ENCODE results near the gene DISC1.

The DISC1 gene

GRCh38 chr1:231806623-231807495 is 180.3 kb downstream of the DISC1 start:
- in situ Hi-C loops (cut with MboI; ENCODE audit: low sequenced_read_pairs): loop anchor here (5.0 kb wide), 1 partner anchor 50 kb away; no protein-coding TSS in a partner anchor

DNA sequence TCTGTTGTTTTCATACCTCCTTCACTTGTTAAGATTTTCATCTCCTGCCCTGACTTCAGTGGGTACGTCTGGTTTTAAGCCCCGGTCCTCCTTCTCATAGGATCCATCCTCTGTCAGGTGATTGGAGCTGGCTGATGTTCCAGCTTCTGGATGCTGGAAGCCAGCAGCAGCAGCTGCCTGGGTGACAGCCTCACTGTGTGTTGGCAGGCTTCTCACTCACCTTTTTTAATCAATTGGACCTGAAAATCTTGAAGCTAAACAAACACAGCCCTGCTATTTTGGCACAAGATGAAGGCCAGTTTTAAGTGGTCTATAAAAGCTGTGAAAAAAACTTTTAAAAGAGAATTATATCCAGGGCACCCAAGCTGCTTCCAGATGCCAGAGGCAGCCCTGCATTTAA is 181.0 kb downstream of the DISC1 start:
- in situ Hi-C loops (cut with MboI; ENCODE audit: low sequenced_read_pairs): loop anchor here (5.0 kb wide), 1 partner anchor 50 kb away; no protein-coding TSS in a partner anchor

DNA sequence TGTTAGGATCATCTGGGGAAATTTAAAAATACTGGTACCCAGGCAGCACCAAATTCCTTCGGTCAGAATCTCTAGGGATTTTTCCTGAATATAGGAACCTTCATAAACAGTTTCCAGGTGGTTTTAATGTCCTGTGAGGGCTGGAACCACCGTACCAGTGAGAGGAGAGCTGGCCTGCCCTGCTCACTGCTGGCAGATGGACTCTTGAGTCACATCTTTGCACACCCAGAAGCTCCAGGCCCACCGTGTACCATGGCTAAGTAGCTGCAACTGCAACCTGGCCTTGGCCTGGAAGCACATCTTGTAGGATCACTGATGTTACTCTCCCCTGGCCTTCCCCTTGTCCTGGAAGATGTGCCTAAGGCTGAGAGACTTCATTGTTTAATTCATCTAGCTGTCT is 181.5 kb downstream of the DISC1 start:
- in situ Hi-C loops (cut with MboI; ENCODE audit: low sequenced_read_pairs): loop anchor here (5.0 kb wide), 1 partner anchor 51 kb away; no protein-coding TSS in a partner anchor

DNA sequence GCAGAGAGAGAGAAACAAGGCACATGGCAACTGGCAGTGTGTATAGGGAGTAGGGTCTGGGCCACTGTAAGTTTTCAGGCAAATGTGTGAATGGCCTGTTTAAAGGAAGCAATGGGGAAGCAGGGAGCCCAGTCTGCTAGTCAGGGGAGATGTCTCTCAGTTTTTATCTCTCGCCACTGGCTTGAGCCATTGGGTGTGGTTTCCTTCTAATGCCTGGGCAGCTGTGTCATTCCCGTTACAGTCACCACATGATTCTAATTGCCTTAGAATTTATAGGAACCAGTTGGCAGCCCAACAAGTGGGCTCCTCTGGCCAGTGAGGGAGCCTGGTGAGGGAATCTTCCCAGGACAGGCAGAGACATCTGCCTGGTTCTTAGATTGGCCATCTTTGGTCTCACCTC is 182.4 kb downstream of the DISC1 start:
- in situ Hi-C loops (cut with MboI; ENCODE audit: low sequenced_read_pairs): loop anchor here (5.0 kb wide), 1 partner anchor 52 kb away; no protein-coding TSS in a partner anchor

DNA sequence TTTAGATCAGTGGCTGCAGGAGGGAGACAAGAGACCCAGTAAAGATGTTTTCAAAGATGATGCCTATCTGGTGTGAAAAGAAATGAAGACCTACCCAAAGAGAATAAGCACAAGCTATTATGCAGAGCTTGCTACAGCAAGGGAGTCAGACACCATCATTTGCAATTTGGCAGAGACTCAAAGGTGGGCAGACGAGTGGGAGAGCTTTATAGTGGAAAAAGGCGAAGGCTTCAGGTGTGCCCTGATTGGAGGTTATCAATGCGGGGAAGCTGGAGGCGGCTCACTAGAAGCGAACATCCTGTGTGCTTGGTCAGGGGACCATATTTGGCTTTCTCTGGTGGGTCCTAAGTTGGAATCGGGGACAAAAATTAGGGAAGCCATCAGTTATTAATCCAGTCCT is 183.8 kb downstream of the DISC1 start:
- in situ Hi-C loops (cut with MboI; ENCODE audit: low sequenced_read_pairs): no loop called here

- in situ Hi-C loops (cut with MboI; ENCODE audit: low sequenced_read_pairs): no loop called here
Observed at GRCh38 chr1:231814021-231814420, 187.4 kb downstream of the DISC1 start.

DNA sequence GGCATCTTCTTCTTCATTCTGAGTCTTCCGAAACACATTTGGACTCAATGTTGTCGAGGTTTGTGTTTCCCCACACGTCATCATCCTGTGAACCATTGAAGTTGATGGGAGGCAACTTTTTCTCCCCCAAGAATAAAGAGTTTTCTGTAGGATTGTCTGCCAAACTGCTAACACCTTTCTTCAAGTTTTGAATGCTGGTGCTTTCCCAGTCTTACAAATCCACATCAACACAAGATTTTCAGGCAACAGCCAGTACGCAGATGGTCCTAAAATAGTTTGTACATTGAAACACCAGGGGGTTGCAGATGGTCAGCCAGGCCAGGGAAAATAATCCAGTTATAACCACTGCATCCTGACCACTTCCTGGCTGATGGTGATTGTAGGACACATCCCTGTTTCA is 187.9 kb downstream of the DISC1 start:
- in situ Hi-C loops (cut with MboI; ENCODE audit: low sequenced_read_pairs): no loop called here

DNA sequence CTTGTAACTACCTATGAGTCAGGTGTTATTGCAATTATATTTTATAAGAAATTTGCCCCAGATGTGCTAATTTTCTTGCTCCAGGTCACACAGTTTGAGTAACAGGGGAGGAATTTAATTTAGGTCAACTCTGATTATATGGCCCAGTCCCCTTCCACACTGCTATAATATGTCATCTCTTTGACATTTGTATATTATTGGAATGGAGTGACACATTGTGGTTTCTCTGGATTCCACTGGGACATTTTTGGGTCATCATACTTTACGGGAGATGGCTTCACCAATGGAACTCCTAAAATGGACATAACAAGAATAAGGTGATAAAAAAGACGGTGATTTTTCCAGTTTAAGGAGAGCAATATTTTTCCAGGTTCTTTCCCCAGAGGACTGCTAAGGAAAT is 191.2 kb downstream of the DISC1 start:
- in situ Hi-C loops (cut with MboI; ENCODE audit: low sequenced_read_pairs): no loop called here

GRCh38 chr1:231818337-231818736 is 191.7 kb downstream of the DISC1 start:
- in situ Hi-C loops (cut with MboI; ENCODE audit: low sequenced_read_pairs): no loop called here

- in situ Hi-C loops (cut with MboI; ENCODE audit: low sequenced_read_pairs): no loop called here
Observed at GRCh38 chr1:231821281-231821680, 194.7 kb downstream of the DISC1 start.

DNA sequence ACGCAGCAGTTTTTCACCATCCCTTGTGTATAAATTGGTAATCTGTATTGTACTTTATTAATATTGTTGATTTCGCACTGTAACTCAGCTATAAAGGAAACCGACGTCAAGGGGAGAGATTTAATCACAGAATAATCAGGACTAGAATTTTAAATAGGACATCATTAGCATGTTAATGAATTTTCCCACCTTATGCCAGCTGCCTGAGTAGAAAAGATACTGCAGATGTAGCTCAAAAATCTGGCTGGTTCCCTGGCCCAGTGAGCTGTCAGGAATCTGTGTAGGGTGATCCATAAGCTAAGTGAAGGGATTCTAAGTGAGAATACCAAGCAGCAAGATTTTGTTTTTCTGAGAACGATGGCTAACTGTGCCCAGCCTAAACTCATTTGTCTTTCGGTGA is 195.5 kb downstream of the DISC1 start:
- in situ Hi-C loops (cut with MboI; ENCODE audit: low sequenced_read_pairs): no loop called here

- in situ Hi-C loops (cut with MboI; ENCODE audit: low sequenced_read_pairs): no loop called here
Observed at GRCh38 chr1:231826566-231826965, 200.0 kb downstream of the DISC1 start.

GRCh38 chr1:231827337-231828105 is 200.9 kb downstream of the DISC1 start:
- in situ Hi-C loops (cut with MboI; ENCODE audit: low sequenced_read_pairs): no loop called here

DNA sequence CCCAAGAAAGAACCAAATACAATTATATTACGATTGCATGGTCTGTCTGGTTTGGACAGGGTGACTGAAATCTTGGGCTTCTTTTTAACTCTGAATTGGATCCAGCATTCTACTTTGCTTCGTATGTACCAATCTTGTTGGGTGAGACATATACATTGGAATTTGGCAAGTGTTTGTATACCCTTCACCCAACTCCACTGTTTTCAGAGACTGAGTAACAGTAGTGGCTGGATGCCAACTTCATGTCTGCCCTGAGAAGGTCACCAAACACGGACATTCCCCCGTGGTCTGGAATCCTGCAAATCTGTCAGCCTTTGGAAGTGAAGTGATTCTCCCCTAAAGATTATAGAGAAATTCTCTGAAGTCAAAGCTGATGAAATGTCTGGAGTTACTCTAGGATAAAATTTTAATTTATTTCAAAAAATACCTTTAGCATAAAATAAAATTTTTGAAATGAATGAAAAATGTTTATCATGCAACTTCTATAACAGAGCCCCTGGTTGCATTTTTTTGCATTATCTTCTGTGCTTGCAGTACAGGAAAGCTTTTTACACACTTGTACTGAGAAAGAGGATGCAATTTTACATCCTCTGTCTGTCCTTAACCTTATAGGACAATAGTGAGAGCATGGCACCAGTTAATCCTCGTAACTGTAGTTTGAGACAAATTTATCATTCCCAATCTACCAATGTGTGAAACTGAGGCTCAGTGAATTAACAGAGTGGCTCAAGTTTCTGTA is 201.8 kb downstream of the DISC1 start:
- in situ Hi-C loops (cut with MboI; ENCODE audit: low sequenced_read_pairs): no loop called here

GRCh38 chr1:231829332-231829731 is 202.7 kb downstream of the DISC1 start:
- in situ Hi-C loops (cut with MboI; ENCODE audit: low sequenced_read_pairs): no loop called here

GRCh38 chr1:231836227-231836893 is 209.8 kb downstream of the DISC1 start:
- in situ Hi-C loops (cut with MboI; ENCODE audit: low sequenced_read_pairs): no loop called here

- in situ Hi-C loops (cut with MboI; ENCODE audit: low sequenced_read_pairs): no loop called here
Observed at GRCh38 chr1:231838521-231838920, 211.9 kb downstream of the DISC1 start.

DNA sequence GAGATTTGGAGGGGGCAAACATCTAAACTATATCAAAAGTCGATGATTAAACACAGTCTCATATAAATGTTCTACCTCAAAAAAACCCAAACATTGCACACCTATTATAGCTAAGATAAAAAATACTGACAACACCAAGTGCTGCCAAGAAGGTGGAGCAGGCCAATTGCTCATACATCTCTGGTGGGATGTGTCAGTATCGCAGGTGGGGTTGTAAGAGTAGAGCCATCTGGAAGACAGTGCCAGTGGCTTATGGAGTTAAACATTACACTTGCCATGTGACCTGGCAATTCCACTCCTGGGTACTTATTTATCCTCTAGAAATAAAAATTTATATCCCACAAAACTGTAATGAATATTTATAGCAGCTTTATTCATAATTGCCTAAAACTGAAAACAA is 213.4 kb downstream of the DISC1 start:
- in situ Hi-C loops (cut with MboI; ENCODE audit: low sequenced_read_pairs): no loop called here

DNA sequence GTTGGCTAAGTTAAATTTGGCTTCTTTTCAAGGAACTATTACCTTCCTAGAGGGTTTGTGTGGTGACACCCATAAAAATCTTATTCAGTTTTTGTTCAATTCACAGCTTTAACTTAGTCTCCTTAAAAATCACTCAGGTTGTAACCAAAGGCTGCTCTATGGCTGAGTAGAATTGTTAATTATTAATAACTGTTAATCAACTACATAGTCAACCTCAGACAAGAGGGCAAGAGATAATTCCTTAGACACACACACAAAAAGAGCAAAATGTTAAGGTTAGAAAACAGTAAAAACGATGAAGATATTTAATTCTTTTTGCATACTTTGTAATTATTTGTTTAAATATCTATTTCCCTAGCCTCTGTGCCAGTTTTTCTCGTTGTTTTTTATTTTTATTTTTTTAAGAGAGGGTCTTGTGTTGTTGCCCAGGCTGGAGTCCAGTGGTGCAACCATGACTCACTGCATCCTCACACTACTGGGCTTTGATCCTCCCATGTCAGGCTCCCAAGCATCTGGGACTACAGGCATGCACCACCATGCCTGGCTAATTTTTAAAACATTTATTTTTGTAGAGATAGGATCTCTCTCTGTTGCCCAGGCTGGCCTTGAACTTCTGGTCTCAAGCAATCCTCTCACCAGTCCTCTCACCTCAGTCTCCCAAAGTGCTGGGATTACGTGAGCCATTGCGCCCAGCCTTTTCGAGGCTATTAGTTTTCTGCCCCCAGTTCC is 215.2 kb downstream of the DISC1 start:
- in situ Hi-C loops (cut with MboI; ENCODE audit: low sequenced_read_pairs): no loop called here

DNA sequence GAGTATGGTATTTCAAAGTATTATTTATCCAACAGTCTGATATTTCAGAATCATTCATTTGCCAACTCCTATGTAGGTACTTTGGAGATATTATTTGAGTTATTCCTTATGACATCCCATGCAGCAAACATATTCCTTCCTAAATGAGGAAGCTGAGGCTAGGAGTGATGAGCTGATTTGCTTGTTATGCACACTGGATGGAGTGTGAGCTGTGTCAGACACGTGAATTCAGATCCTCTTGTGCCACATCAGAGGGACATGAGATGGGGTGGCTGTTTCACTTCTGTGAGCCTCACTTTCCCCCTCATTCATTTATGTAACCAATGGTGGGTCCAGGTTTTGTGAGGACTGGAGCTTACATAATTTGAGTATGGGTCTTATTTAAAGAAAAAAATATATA is 215.9 kb downstream of the DISC1 start:
- in situ Hi-C loops (cut with MboI; ENCODE audit: low sequenced_read_pairs): no loop called here
